ENCODE data around the gene CA14. TPM values are rescaled to one million over a fixed set of nuclear protein-coding genes. Genes with fewer than 3 reads are reported as not detected.

Gene CA14
- total and polyA plus RNA-seq, 2 experiments from 2014 or later = 41.3 to 47.4 TPM

GRCh38 chr1:150256198-150256553 is 1.4 kb upstream of the CA14 start:
- Histone ChIP-seq H3K79me2 (replicated peaks; ENCODE audit: insufficient read depth) (peaks cover 22% of the 10 kb centered on the region), H3F3A (replicated peaks; ENCODE audit: low read depth) (peaks cover 24% of the 10 kb centered on the region; the same call in 1 of the 2 replicates), H4K20me1 (replicated peaks; ENCODE audit: insufficient read depth) (no peaks in the 10 kb centered on the region), H3K36me3 (ENCODE audit: insufficient read depth) (peaks cover 3% of the 10 kb centered on the region; the same call in 1 of the 2 replicates), H3K4me3 (peak overlapping the region; percentile 88), H3K9me2 (ENCODE audit: insufficient read depth) (no peaks in the 10 kb centered on the region), H2AFZ (no peak overlapping the region), H3K4me2 (peak overlapping the region; percentile 95), H3K27me3 (ENCODE audit: insufficient read depth) (no peaks in the 10 kb centered on the region), H3K4me1 (ENCODE audit: insufficient read depth) (peaks cover 21% of the 10 kb centered on the region), H3K27ac (ENCODE audit: low read depth) (peak overlapping the region; percentile 89)
- Mint-ChIP-seq H3K4me3 (peak overlapping the region; percentile 91), H3K27me3 (ENCODE audit: insufficient read depth, low read depth, poor library complexity) (peaks cover 7% of the 10 kb centered on the region), H3K36me3 (ENCODE audit: low read depth) (peaks cover 8% of the 10 kb centered on the region; the same call in 2 of the 3 replicates), H3K9me3 (peaks cover 2% of the 10 kb centered on the region; the same call in 2 of the 3 replicates), H3K27ac (peak overlapping the region; percentile 98), H3K4me1 (peaks cover 36% of the 10 kb centered on the region)
- no peak for ATAC-seq
- no peak for DNase-seq (ENCODE audit: low spot score)
- TF ChIP-seq EZH2 (IDR thresholded peaks at IDR 0.05; ENCODE audit: low read depth, unreplicated experiment) (no peak), STAT1 (IDR thresholded peaks at IDR 0.05; ENCODE audit: unreplicated experiment) (no peak), EZH2phosphoT487 (IDR thresholded peaks at IDR 0.05; ENCODE audit: unreplicated experiment) (no peak), ZNF462 (CRISPR knock-in tag; IDR thresholded peaks at IDR 0.05) (0 out of 2 replicates have a peak, but pooled peaks have one; percentile 2), CREB1 (CRISPR knock-in tag; IDR thresholded peaks at IDR 0.05; ENCODE audit: low read depth) (0 out of 2 replicates have a peak, but pooled peaks have one; percentile 8)
